NCI-H128 (cell line): ENCODE measurements around the gene NNMT.
A peak's percentile ranks its signal among the peaks of the same experiment; 100 is the strongest.

ENCODE experiments used
- DNase-seq: peaks from one replicate; lab custom pipeline; 2025; ENCODE audit not compliant: unreplicated experiment; lab: John Stamatoyannopoulos, UW

Gene NNMT

GRCh38 chr11:114262681-114263512 is 33.3 kb upstream of the NNMT start:
- DNase-seq, result peak; percentile 13

- DNase-seq, result no peak
Observed at GRCh38 chr11:114263513-114264170, 32.6 kb upstream of the NNMT start.

GRCh38 chr11:114264381-114264780 is 31.8 kb upstream of the NNMT start:
- DNase-seq, result no peak

GRCh38 chr11:114265122-114265878 is 30.9 kb upstream of the NNMT start:
- no peak for DNase-seq

GRCh38 chr11:114269498-114269897 is 26.7 kb upstream of the NNMT start:
- DNase-seq, result no peak

GRCh38 chr11:114270531-114271270 is 25.5 kb upstream of the NNMT start:
- no peak for DNase-seq

- DNase-seq, result no peak
Observed at GRCh38 chr11:114271316-114271715, 24.9 kb upstream of the NNMT start.

GRCh38 chr11:114272311-114272710 is 23.9 kb upstream of the NNMT start:
- no peak for DNase-seq

GRCh38 chr11:114273071-114273470 is 23.1 kb upstream of the NNMT start:
- no peak for DNase-seq

- DNase-seq, result no peak
Observed at GRCh38 chr11:114273890-114274635, 22.1 kb upstream of the NNMT start.

- no peak for DNase-seq
Observed at GRCh38 chr11:114274637-114275036, 21.6 kb upstream of the NNMT start.

- DNase-seq, result no peak
Observed at GRCh38 chr11:114275280-114275679, 20.9 kb upstream of the NNMT start.

- DNase-seq, result no peak
Observed at GRCh38 chr11:114276077-114276476, 20.1 kb upstream of the NNMT start.

GRCh38 chr11:114277637-114278341 is 18.4 kb upstream of the NNMT start:
- no peak for DNase-seq

GRCh38 chr11:114278342-114279065 is 17.7 kb upstream of the NNMT start:
- DNase-seq, result no peak

GRCh38 chr11:114279792-114280546 is 16.2 kb upstream of the NNMT start:
- no peak for DNase-seq

GRCh38 chr11:114280696-114281095 is 15.5 kb upstream of the NNMT start:
- peak; percentile 47 for DNase-seq

GRCh38 chr11:114281388-114281956 is 14.7 kb upstream of the NNMT start:
- DNase-seq, result no peak
